Natural killer cell treated with Interleukin-12 subunit alpha and Interleukin-12 subunit beta and Interleukin-15 and Interleukin-18, amount 100 ng/mL, for 72 hours (primary cell): ENCODE measurements around the gene GOLGA6A. TPM values are rescaled to one million over a fixed set of nuclear protein-coding genes. Genes with fewer than 3 reads are reported as not detected.

Experiments
- ATAC-seq, 2 donors: fragments of 150-1000 bp; cut with Tn5 transposase in 1 of 2; sonication (Bioruptor Pico), chemical (Tn5 transposase) in 1 of 2; 2 replicates each; pipeline ENCODE4 v1.10.0; 2021
- DNase-seq: peaks from one replicate; pipeline ENCODE4 v3.0.0; 2022; ENCODE audit warnings: low spot score
- H3K27ac Mint-ChIP-seq, 2 donors: 1 replicate in 1 of 2; 2 replicates in 1 of 2; pipeline ENCODE4 v1.8.0; 2022; ENCODE audit warnings: mixed read lengths in 2 of 2, mild to moderate bottlenecking in 1 of 2, moderate library complexity in 1 of 2
- H3K27me3 Mint-ChIP-seq, 2 donors: 1 replicate in 1 of 2; 2 replicates in 1 of 2; pipeline ENCODE4 v1.8.0; 2022; ENCODE audit warnings: mixed read lengths in 2 of 2
- H3K36me3 Mint-ChIP-seq: one replicate; pipeline ENCODE4 v1.8.0; 2022; ENCODE audit warnings: mixed read lengths
- H3K4me1 Mint-ChIP-seq, 2 donors: 1 replicate in 1 of 2; 2 replicates in 1 of 2; pipeline ENCODE4 v1.8.0; 2022; ENCODE audit warnings: low read depth in 2 of 2, mixed read lengths in 2 of 2, mild to moderate bottlenecking in 1 of 2
- H3K4me3 Mint-ChIP-seq: one replicate; pipeline ENCODE4 v1.8.0; 2022; ENCODE audit warnings: mixed read lengths
- H3K9me3 Mint-ChIP-seq: 2 replicates; pipeline ENCODE4 v1.8.0; 2022; ENCODE audit warnings: mixed read lengths
- total RNA-seq, 2 donors: library from RNA; stranded (reverse); gene quantifications; one replicate each; pipeline ENCODE4 v1.2.3, GENCODE V29; 2022

Gene GOLGA6A
- total RNA-seq, 2 donors from 2014 or later: not detected

DNA sequence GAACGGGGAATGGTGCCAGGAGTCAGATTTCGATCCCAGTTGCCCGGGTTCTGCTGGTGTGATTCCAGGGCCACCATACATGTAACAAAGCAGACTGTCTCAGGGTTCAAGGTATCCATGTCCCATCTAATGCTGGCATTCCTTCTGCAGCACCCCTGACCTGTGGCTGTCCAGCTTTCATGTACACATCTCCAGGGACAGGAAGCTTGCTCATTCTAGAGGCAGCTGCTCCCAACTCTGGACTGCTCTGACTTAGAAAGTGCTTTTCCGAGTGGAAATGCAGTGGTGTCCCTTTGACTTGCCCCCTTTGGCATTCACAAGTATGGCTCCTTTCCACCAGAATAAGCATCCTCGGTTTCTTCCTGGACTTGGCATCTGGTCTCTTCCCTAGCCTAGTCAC is 56.9 kb downstream of the GOLGA6A start:
- H3K27ac Mint-ChIP-seq: no peak overlapping the region
- DNase-seq: no peak
- ATAC-seq: no peak
- no peaks in the 10 kb centered on the region for H3K9me3 Mint-ChIP-seq
- H3K36me3 Mint-ChIP-seq: peaks cover 14% of the 10 kb centered on the region
- H3K4me1 Mint-ChIP-seq: peaks cover 7 to 12% of the 10 kb centered on the region in 2 donors
- no peak overlapping the region for H3K4me3 Mint-ChIP-seq
- no peaks in the 10 kb centered on the region for H3K27me3 Mint-ChIP-seq

DNA sequence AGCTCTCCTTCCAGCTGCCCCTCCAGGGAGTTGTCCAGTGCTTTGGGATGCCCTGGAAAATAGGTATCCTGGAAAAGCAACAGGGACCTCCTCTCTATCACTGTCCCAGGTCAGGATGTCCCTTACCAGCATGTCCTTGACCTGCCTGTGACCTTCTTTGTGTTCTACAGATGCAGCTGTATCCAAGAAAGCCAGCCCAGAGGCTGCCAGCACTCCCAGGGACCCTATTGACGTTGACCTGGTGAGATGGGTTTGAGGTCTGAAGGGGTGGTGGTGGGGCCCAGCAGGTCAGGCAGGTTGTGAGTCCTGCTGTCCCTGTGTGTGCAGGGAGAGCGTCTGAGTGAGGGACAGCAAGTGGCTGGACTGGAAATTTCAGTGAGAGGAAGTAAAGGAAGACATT is 57.7 kb downstream of the GOLGA6A start:
- no peaks in the 10 kb centered on the region for H3K9me3 Mint-ChIP-seq
- H3K36me3 Mint-ChIP-seq: peaks cover 14% of the 10 kb centered on the region
- H3K27ac Mint-ChIP-seq: no peak overlapping the region
- peaks cover 7 to 13% of the 10 kb centered on the region in 2 donors for H3K4me1 Mint-ChIP-seq
- H3K4me3 Mint-ChIP-seq: no peak overlapping the region
- DNase-seq (no peak), ATAC-seq (no peak)
- no peaks in the 10 kb centered on the region for H3K27me3 Mint-ChIP-seq

DNA sequence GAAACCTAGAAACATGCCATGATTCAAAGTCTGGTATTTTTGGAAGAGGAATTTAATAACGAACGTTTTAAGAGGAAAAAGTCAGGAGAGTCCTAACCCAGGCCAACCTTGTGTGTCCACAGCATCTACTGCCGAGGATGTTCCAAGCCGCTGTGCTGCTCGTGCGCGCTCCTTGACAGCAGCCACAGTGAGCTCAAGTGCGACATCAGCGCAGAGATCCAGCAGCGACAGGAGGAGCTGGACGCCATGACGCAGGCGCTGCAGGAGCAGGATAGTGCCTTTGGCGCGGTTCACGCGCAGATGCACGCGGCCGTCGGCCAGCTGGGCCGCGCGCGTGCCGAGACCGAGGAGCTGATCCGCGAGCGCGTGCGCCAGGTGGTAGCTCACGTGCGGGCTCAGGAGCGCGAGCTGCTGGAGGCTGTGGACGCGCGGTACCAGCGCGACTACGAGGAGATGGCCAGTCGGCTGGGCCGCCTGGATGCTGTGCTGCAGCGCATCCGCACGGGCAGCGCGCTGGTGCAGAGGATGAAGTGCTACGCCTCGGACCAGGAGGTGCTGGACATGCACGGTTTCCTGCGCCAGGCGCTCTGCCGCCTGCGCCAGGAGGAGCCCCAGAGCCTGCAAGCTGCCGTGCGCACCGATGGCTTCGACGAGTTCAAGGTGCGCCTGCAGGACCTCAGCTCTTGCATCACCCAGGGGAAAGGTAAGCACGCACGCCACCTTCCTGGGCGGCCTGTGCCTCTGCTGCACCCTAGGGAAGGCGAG is 59.5 kb downstream of the GOLGA6A start:
- Mint-ChIP-seq H3K36me3 (peaks cover 14% of the 10 kb centered on the region), H3K27ac (no peak overlapping the region), H3K4me3 (no peak overlapping the region), H3K9me3 (no peaks in the 10 kb centered on the region), H3K4me1 (peaks cover 7 to 17% of the 10 kb centered on the region in 2 donors), H3K27me3 (no peaks in the 10 kb centered on the region)
- DNase-seq (no peak), ATAC-seq (no peak)

Other genes starting within 250 kb of the GOLGA6A start
- not detected for gene TBC1D21, start 209.0 kb downstream of the GOLGA6A start, total RNA-seq
- 1 to 10 TPM in 1 of 2 donors, under 1 TPM in 1; 0.36 to 4.3 TPM for gene LOXL1, start 156.1 kb downstream of the GOLGA6A start, total RNA-seq
- 10 to 100 TPM; 14.3 to 17.9 TPM for gene STOML1, start 90.3 kb downstream of the GOLGA6A start, total RNA-seq
- 10 to 100 TPM; 62.6 to 72.3 TPM for gene PML, start 87.8 kb downstream of the GOLGA6A start, total RNA-seq
- not detected for gene ISLR2, start 48.0 kb upstream of the GOLGA6A start, total RNA-seq
- not detected for gene ISLR, start 91.2 kb upstream of the GOLGA6A start, total RNA-seq
- gene STRA6, start 120.2 kb upstream of the GOLGA6A start, total RNA-seq: not detected
- gene CCDC33, start 153.8 kb upstream of the GOLGA6A start, total RNA-seq: not detected